PC-3 (cell line): ENCODE results near the gene PPP1R26. TPM values are rescaled to one million over a fixed set of nuclear protein-coding genes. Genes with fewer than 3 reads are reported as not detected.

Source experiments
- ATAC-seq: fragments of 200-7000 bp; cut with Tn5 transposase; 2 replicates; pipeline ENCODE4 v1.9.1; 2020; ENCODE audit warnings: mild to moderate bottlenecking, moderate library complexity
- BruUV-seq: library from RNA; stranded (reverse); fragments of 400-500 nt; replicated peaks from 2 replicates; lab custom pipeline; 2021; lab: Mats Ljungman, UMichigan
- CTCF ChIA-PET: fragments of 300-600 bp; sonication (Branson Sonifier 250); formaldehyde crosslinking; loops from one replicate; lab custom pipeline; 2022; ENCODE audit warnings: antibody characterized with exemption; lab: Charles Lee
- POLR2A ChIA-PET: fragments of 300-600 bp; sonication (Branson Sonifier 250); formaldehyde crosslinking; loops from one replicate; lab custom pipeline; 2022; ENCODE audit warnings: antibody characterized with exemption; ENCODE audit not compliant: unreplicated experiment; lab: Charles Lee
- DNase-seq: peaks from one replicate; pipeline ENCODE4 v3.0.0-alpha.2; 2015
- H2AFZ ChIP-seq: fragments of 300-600 bp; sonication (generic); 2 replicates; pipeline ENCODE4 v1.6.0; 2016; ENCODE audit warnings: antibody characterized with exemption, low read length
- H3F3A ChIP-seq: fragments of 300-600 bp; sonication (generic); one replicate; pipeline ENCODE4 v1.6.0; 2017; ENCODE audit warnings: antibody characterized with exemption, low read length, control low read depth, mild to moderate bottlenecking; ENCODE audit not compliant: unreplicated experiment
- H3K27ac ChIP-seq: fragments of 300-600 bp; sonication (generic); 2 replicates; pipeline ENCODE4 v1.5.1; 2016; ENCODE audit warnings: mild to moderate bottlenecking, low read length
- H3K27me3 ChIP-seq: fragments of 300-600 bp; sonication (generic); 2 replicates; pipeline ENCODE4 v1.6.1; 2016; ENCODE audit warnings: low read length, mixed read lengths
- H3K36me3 ChIP-seq: fragments of 300-600 bp; sonication (generic); 2 replicates; pipeline ENCODE4 v1.6.1; 2016; ENCODE audit warnings: low read depth, mixed run types, low read length, mixed read lengths
- H3K4me1 ChIP-seq: fragments of 300-600 bp; sonication (generic); 2 replicates; pipeline ENCODE4 v1.5.1; 2016; ENCODE audit warnings: low read length; ENCODE audit not compliant: insufficient read depth
- H3K4me2 ChIP-seq: fragments of 300-600 bp; sonication (generic); 2 replicates; pipeline ENCODE4 v1.6.0; 2016; ENCODE audit warnings: low read length
- H3K4me3 ChIP-seq: fragments of 300-600 bp; sonication (generic); 2 replicates; pipeline ENCODE4 v1.5.1; 2016; ENCODE audit warnings: mild to moderate bottlenecking, low read length, mixed read lengths
- H3K79me2 ChIP-seq: fragments of 300-600 bp; sonication (generic); 2 replicates; pipeline ENCODE4 v1.6.1; 2017; ENCODE audit warnings: low read length, mixed read lengths
- H3K9ac ChIP-seq: fragments of 300-600 bp; sonication (generic); 2 replicates; pipeline ENCODE4 v1.6.0; 2016; ENCODE audit warnings: mild to moderate bottlenecking, low read length
- H3K9me2 ChIP-seq: fragments of 300-600 bp; sonication (generic); replicated peaks from 2 replicates; pipeline ENCODE4 v1.6.1; 2016; ENCODE audit warnings: mixed run types, low read length, mixed read lengths
- H3K9me3 ChIP-seq: fragments of 300-600 bp; sonication (generic); 2 replicates; pipeline ENCODE4 v1.6.1; 2016; ENCODE audit warnings: low read length, mixed read lengths
- H4K20me1 ChIP-seq: fragments of 300-600 bp; sonication (generic); 2 replicates; pipeline ENCODE4 v1.6.1; 2016; ENCODE audit warnings: low read length, mixed read lengths
- EZH2 ChIP-seq: fragments of 300-600 bp; sonication (generic); IDR thresholded peaks from one replicate; pipeline ENCODE4 v1.6.1; 2017; ENCODE audit warnings: antibody characterized with exemption, mild to moderate bottlenecking, low read length; ENCODE audit not compliant: unreplicated experiment
- EZH2phosphoT487 ChIP-seq: fragments of 300-600 bp; sonication (generic); IDR thresholded peaks from 2 replicates; pipeline ENCODE4 v1.6.1; 2018; ENCODE audit warnings: mild to moderate bottlenecking, antibody characterized with exemption, low read length, borderline replicate concordance
- intact Hi-C: fragments of 100-400 bp; cut with micrococcal nuclease; formaldehyde crosslinking; loops from 2 replicates; pipeline ENCODE4 v1.9.0; 2023
- total RNA-seq: library from RNA; depleted of rRNA; stranded (reverse); fragments of >200 nt; gene quantifications from 2 replicates; pipeline ENCODE4 v1.2.3, GENCODE V29; 2014
- TF ChIP-seq, protein P1 (sequence below): fragments of 300-600 bp; sonication (generic); conservative IDR thresholded peaks from 2 replicates; pipeline ENCODE4 v1.5.1; 2017; ENCODE audit warnings: antibody characterized with exemption, low read depth, mild to moderate bottlenecking, low read length

The PPP1R26 gene
- total RNA-seq, 1 experiment from 2014 or later = 22.6 TPM

DNA sequence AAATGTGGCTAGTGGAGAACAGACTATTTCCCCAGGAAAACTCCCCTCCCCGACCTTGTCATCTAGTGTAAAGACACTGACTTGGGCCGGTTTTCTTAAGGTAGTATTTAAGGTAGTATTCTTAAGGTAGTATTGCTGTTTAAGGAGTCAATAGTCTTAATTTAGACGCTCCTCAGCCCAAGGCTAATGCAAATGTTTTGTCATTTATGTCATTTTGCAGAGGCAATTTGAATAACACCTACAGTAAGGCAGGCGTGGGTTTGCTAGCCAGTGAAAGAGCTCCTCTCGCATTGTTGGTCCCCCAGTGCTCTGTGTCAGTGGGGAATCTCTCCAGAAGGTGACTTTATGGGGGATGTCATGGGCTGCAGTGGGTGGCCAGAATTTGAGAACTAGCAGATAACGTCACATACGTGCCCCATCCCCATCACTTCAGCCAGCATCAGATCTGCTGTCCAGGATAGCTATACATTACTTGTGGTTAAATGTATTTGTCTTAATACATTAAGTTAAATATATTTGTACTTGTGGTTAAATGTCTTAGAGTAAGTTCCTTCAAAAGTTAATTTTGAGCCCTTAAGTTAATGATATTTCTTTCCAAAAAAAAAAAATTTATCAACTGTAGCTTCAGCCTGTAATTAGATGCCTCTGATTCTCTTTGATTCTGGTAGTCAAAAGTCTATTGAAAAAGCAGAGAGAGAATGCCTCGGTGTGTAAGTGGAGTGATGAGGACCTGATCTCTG lies 2.6 kb downstream of the PPP1R26 start:
- ChIA-PET CTCF (no interaction called here), POLR2A (no interaction called here)
- Histone ChIP-seq H3K4me1 (0 out of 2 replicates have a peak, but pooled peaks cover 7% of the 10 kb centered on the region), H2AFZ (no peak overlapping the region), H3K27me3 (no peaks in the 10 kb centered on the region), H3K4me3 (no peak overlapping the region), H3K27ac (no peak overlapping the region), H3K79me2 (peaks cover 45% of the 10 kb centered on the region), H3K9me3 (no peaks in the 10 kb centered on the region), H3K36me3 (no peaks in the 10 kb centered on the region), H4K20me1 (no peaks in the 10 kb centered on the region), H3F3A (no peaks in the 10 kb centered on the region), H3K9ac (no peak overlapping the region), H3K4me2 (no peak overlapping the region), H3K9me2 (no peaks in the 10 kb centered on the region)
- ATAC-seq (no peak), DNase-seq (no peak)
- intact Hi-C loops = no loop called here
- BruUV-seq = no TSS peak
- TF ChIP-seq EZH2 = no peak
- TF ChIP-seq, protein P1, sequence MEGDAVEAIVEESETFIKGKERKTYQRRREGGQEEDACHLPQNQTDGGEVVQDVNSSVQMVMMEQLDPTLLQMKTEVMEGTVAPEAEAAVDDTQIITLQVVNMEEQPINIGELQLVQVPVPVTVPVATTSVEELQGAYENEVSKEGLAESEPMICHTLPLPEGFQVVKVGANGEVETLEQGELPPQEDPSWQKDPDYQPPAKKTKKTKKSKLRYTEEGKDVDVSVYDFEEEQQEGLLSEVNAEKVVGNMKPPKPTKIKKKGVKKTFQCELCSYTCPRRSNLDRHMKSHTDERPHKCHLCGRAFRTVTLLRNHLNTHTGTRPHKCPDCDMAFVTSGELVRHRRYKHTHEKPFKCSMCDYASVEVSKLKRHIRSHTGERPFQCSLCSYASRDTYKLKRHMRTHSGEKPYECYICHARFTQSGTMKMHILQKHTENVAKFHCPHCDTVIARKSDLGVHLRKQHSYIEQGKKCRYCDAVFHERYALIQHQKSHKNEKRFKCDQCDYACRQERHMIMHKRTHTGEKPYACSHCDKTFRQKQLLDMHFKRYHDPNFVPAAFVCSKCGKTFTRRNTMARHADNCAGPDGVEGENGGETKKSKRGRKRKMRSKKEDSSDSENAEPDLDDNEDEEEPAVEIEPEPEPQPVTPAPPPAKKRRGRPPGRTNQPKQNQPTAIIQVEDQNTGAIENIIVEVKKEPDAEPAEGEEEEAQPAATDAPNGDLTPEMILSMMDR = no peak
- TF ChIP-seq EZH2phosphoT487 = no peak

DNA sequence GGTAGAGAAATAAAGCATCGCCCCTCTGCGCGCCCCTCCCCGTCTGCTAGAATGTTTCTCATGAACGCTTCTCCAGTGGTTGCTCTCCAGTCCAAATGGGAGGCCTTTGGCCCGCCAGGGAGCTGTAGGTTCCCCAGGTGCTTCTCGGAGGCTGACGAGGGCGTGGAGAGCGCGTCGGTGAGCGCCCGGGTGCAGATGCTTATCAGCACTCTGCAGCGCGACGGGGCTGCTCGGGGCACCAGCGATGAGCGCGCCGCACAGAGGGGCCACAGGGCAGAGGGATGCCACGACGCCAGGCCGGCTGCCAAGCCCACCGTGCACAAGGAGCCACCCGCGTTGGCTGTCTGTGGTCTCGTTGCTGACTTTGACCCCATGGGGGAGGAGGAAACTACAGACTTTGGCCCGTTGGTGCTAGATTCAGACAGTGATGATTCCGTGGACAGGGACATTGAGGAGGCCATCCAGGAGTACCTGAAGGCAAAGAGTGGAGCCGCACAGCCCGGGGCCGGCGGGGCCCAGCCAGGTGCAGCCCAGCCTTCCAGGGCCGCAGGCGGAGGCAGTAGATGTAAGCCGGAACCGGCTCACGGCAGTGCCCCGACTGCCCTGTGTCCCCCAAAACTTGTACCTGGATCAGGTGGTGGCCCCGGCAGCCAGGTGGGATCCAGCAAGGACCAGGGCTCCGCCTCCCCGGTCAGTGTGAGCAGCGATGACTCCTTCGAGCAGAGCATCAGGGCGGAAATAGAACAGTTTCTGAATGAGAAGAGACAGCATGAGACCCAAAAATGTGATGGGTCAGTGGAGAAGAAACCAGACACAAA lies 5.1 kb downstream of the PPP1R26 start:
- H3F3A ChIP-seq = no peaks in the 10 kb centered on the region
- no peak for ATAC-seq
- no peak overlapping the region for H3K9ac ChIP-seq
- no peaks in the 10 kb centered on the region for H3K9me2 ChIP-seq
- no peak overlapping the region for H3K27ac ChIP-seq
- TF ChIP-seq EZH2 (no peak), EZH2phosphoT487 (no peak)
- TF ChIP-seq, protein P1 = no peak
- no peaks in the 10 kb centered on the region for H3K4me1 ChIP-seq
- H3K27me3 ChIP-seq = no peaks in the 10 kb centered on the region
- H3K36me3 ChIP-seq = no peaks in the 10 kb centered on the region
- intact Hi-C loops = no loop called here
- BruUV-seq = no TSS peak
- H4K20me1 ChIP-seq = no peaks in the 10 kb centered on the region
- DNase-seq = no peak
- CTCF ChIA-PET = no interaction called here
- H3K4me3 ChIP-seq = no peak overlapping the region
- peaks cover 26% of the 10 kb centered on the region for H3K79me2 ChIP-seq
- POLR2A ChIA-PET = no interaction called here
- H3K9me3 ChIP-seq = no peaks in the 10 kb centered on the region
- no peak overlapping the region for H2AFZ ChIP-seq
- no peak overlapping the region for H3K4me2 ChIP-seq
